Fibroblast of skin of left biceps (primary cell): Measurements from ENCODE around the gene SCAPER.
"Not testable (repeated sequence)": the region's sequence is repeated elsewhere in the genome, so short reads cannot be mapped to it uniquely, and the experiment has no call there.

Source experiments
- DNase-seq, 2 experiments: peaks; one replicate each; pipeline ENCODE4 v3.0.0-alpha.2; 2013; ENCODE audit warnings: low read depth in 2 of 2

Gene SCAPER

GRCh38 chr15:76904461-76905012, 603 bp downstream of the SCAPER start:
- DNase-seq: no peak

DNA sequence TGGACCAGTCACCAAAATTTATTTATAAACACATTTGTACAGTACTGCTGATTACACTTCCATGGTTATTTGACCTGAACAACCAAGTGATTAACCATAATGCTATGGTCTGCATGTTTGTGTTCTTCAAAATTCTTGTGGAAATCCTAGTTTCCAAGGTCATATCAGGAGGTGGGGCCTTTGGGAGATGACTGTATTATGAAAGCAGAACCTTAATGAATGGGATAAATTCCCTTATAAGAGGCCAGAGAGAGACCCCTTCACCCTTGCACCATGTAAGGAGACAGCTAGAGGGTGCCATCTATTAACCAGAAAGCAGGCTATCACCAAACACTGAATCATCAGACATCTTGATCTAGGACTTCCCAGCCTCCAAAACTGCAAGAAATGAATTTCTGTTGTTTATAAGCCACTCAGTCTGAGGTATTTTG, 1.9 kb downstream of the SCAPER start:
- peak in 1 of 2 experiments; percentile 8 for DNase-seq

DNA sequence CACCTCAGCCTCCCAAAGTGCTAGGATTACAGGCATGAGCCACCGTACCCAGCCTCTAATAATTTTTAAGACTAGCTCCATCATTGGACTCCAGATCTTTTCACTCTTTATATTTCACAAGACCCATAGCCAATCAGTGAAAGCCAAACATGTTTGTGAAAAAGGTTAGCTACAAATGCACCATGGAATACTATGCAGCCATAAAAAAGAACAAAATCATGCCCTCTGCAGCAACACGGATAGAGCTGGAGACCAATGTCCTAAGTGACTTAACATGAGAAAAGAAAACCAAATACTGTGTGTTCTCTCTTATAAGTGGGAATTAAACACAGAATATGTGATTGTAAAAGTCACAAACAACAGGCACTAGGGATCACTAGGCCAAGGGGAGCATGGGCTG, 3.2 kb downstream of the SCAPER start:
- no peak for DNase-seq

GRCh38 chr15:76899931-76900310, 5.2 kb downstream of the SCAPER start:
- not testable (repeated sequence) for DNase-seq

- not testable (repeated sequence) for DNase-seq
Observed at GRCh38 chr15:76899176-76899930, 5.8 kb downstream of the SCAPER start.

- DNase-seq: no peak
Observed at GRCh38 chr15:76898102-76898501, 7.0 kb downstream of the SCAPER start.

DNA sequence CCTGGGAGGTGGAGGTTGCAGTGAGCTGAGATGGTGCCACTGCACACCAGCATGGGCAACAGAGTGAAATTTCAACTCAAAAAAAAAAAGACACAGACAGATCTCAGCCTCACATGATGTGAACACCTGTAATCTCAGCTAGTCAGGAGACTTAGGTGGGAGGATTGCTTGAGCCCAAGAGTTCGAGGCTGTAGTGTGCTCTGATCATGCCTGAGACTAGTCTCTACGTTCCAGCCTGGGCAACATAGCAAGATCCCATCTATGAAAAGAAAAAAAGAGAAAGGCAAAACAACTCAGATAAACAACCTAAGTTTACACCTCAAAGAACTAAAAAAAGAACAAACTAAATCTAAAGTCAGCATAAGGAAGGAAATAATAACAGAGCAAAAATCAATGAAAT, 11.0 kb downstream of the SCAPER start:
- DNase-seq: no peak

- DNase-seq: not testable (repeated sequence)
Observed at GRCh38 chr15:76892836-76893235, 12.3 kb downstream of the SCAPER start.

DNA sequence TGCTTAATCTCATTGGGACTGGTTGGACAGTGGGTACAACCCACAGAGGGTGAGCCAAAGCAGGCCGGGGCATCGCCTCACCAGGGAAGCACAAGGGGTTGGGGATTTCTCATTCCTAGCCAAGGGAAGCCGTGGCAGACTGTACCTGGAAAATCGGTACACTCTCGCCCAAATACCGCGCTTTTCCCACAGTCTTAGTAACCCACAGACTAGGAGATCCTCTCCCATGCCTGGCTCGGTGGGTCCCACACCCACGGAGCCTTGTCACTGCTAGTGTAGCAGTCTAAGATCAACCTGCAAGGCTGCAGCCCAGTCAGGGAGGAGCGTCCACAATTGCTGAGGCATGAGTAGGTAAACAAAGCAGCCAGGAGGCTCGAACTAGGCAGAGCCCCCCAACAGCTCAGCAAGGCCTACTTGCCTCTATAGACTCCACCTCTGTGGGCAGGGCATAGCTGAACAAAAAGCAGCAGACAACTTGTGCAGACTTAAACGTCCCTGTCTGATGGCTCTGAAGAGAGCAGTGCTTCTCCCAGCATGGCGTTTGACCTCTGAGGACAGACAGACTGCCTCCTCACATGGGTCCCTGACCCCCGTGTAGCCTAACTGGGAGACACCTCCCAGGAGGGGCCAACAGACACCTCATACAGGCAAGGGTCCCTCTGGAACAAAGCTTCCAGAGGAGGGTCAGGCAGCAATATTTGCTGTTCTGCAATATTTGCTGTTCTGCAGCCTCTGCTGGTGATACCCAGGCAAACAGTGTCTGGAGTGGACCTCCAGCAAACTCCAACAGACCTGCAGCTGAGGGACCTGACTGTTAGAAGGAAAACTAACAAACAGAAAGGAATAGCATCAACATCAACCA, 17.6 kb downstream of the SCAPER start:
- not testable (repeated sequence) for DNase-seq

DNA sequence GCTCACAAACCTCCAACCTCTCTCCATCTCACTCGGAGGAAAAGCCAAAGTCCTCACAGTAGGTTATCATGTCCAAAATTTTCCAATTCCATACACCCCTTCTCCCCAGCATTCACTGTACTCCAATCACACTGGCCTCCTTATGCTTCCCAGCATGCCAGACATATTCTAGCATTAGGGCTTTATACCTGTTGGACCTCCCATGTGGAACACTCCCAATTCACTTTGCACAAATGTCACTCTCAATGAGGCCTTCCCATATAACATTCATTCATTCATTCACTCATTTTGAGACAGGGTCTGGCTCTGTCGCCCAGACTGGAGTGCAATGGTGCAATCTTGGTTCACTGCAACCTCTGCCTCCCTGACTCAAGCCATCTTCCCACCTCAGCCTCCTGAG, 19.9 kb downstream of the SCAPER start:
- DNase-seq: no peak

- DNase-seq: no peak
Observed at GRCh38 chr15:76875911-76876310, 29.2 kb downstream of the SCAPER start.

- DNase-seq: not testable (repeated sequence)
Observed at GRCh38 chr15:76873066-76873465, 32.1 kb downstream of the SCAPER start.

GRCh38 chr15:76871930-76872329, 33.2 kb downstream of the SCAPER start:
- DNase-seq: no peak

- no peak for DNase-seq
Observed at GRCh38 chr15:76868740-76869139, 36.4 kb downstream of the SCAPER start.

DNA sequence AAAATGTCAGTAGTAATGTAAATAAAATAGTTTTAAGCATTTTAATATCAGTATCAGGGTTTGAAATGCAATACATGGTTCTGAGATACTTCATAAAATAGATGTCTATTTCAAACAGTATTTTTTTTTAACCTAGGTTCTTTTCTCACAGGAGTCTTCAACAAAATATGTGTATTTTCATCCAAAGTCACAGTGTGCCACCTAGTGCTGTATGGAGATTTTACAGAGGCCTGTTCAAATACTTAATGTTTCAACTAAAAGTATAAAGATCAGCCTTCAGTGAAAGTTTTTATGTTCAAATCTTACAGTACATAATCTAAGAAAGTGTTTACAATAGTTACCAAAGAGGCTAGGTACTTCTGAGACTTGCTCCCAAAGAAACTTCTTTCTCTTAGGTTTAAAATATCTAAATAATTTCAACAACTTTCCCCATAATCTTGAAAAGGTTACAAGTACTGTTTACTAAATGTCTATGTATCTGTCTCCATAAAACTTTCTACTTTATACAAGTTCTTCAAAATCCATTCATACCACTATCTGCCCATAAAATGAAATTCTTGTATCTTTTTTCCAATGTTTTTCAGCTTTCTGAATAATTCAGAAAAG, 38.3 kb downstream of the SCAPER start:
- DNase-seq: peak in 1 of 2 experiments; percentile 6

- DNase-seq: peak in 1 of 2 experiments; percentile 10
Observed at GRCh38 chr15:76866008-76866407, 39.1 kb downstream of the SCAPER start.

- no peak for DNase-seq
Observed at GRCh38 chr15:76865548-76865991, 39.6 kb downstream of the SCAPER start.

DNA sequence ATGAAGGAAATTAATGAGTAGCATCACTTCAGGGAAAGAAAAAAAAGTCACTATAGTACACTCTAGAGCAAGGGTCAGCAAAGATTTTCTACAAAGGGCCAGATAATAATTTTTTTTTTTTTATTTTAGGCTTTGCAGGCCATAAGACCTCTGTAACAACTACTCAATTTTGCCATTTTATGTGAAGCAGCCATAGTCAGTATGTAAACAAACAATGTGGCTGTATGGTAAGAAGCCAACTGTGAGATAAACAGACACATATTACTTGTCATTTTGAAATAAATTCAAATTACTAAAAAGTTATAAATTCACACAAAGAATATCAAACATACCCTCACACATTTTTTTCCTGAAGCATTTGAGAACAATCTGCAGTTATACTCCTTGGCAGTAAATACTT, 40.6 kb downstream of the SCAPER start:
- DNase-seq: no peak

DNA sequence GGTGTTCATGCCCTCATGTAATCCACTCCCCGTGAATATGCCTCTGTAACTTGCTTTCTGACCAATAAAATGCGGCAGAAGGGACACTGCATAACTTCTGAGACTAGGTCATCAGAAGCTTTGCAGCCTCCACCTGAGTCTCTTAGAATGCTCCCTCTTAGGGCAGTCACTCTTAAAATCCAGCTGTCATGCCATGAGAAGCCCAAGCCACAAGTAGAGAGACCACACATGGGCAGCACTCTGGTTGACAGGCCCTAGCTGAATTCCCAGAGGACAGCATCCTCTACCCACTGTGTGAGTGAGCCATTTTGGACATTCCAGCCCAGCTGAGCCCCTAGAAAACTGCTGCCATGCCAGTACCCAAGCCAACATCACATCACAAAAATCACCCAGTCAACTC, 41.4 kb downstream of the SCAPER start:
- no peak for DNase-seq

DNA sequence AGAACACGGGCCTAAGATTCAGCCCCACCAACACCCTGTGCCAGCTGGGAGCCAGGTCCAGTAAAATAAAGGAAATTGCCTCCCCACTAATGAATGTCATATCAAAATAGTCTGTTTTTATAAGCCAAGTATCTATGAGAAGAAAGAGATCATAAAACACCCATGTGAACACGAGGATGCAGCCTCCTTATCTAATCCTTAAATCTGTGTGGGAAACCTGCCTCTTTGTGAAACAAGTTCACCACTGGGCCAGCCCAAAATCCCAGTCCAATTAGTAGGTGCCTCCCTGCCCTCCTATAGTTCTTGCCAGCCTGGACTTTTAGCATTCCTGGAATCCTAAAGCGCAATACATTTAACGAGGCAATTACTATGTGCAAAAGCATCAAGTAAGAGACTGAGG, 42.0 kb downstream of the SCAPER start:
- DNase-seq: no peak

GRCh38 chr15:76861815-76862397, 43.2 kb downstream of the SCAPER start:
- DNase-seq: no peak

DNA sequence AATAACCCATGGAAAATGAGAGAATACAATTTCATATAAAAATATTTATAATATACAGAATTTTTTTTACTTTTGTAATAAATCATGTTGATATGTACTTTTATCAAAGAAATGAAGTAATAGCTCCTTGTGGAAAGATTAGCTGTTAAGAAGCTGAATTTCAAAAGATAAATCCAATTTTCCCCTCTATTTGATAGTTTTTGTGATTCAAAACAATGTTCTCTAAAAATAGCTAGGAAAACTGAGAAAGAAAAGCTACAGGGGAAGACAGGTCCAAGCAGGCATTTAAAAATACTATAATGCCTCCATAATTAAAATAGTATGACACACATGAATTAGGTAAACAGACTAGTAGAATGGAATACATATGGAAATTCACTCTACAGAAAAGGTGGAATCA, 44.9 kb downstream of the SCAPER start:
- DNase-seq: no peak
